HuH-7.5 (cell line): Measurements from ENCODE around the gene LETM1.

Source experiments
- DNase-seq: peaks from one replicate; pipeline ENCODE4 v3.0.0; 2011; ENCODE audit warnings: low spot score

LETM1 gene

GRCh38 chr4:1856071-1856942, at the start of gene LETM1:
Gene LETM1, minus strand, starts transcription at chr4:1856156. Its CDS starts 206 bp downstream, at chr4:1855950.
- peak; percentile 97 for DNase-seq

GRCh38 chr4:1904042-1904441, 48.1 kb upstream of the LETM1 start:
- DNase-seq: no peak

GRCh38 chr4:1903035-1903434, 47.1 kb upstream of the LETM1 start:
- DNase-seq: no peak

GRCh38 chr4:1902243-1902642, 46.3 kb upstream of the LETM1 start:
- no peak for DNase-seq

- no peak for DNase-seq
Observed at GRCh38 chr4:1901127-1901526, 45.2 kb upstream of the LETM1 start.

- no peak for DNase-seq
Observed at GRCh38 chr4:1900624-1901023, 44.7 kb upstream of the LETM1 start.

- no peak for DNase-seq
Observed at GRCh38 chr4:1900087-1900433, 44.1 kb upstream of the LETM1 start.

- DNase-seq: peak; percentile 85
Observed at GRCh38 chr4:1899149-1900086, 43.5 kb upstream of the LETM1 start.

- no peak for DNase-seq
Observed at GRCh38 chr4:1898681-1899080, 42.7 kb upstream of the LETM1 start.

GRCh38 chr4:1898007-1898406, 42.1 kb upstream of the LETM1 start:
- no peak for DNase-seq

GRCh38 chr4:1896658-1896991, 40.7 kb upstream of the LETM1 start:
- DNase-seq: no peak

GRCh38 chr4:1895971-1896657, 40.2 kb upstream of the LETM1 start:
- no peak for DNase-seq

- DNase-seq: no peak
Observed at GRCh38 chr4:1890979-1891570, 35.1 kb upstream of the LETM1 start.

- DNase-seq: no peak
Observed at GRCh38 chr4:1887052-1887451, 31.1 kb upstream of the LETM1 start.

- no peak for DNase-seq
Observed at GRCh38 chr4:1885414-1885813, 29.5 kb upstream of the LETM1 start.

- DNase-seq: no peak
Observed at GRCh38 chr4:1883583-1883982, 27.6 kb upstream of the LETM1 start.

GRCh38 chr4:1882850-1883271, 26.9 kb upstream of the LETM1 start:
- no peak for DNase-seq

- no peak for DNase-seq
Observed at GRCh38 chr4:1880332-1880731, 24.4 kb upstream of the LETM1 start.

GRCh38 chr4:1879485-1879884, 23.5 kb upstream of the LETM1 start:
- DNase-seq: no peak

- DNase-seq: no peak
Observed at GRCh38 chr4:1874201-1874600, 18.2 kb upstream of the LETM1 start.

- DNase-seq: no peak
Observed at GRCh38 chr4:1873776-1874175, 17.8 kb upstream of the LETM1 start.

- DNase-seq: no peak
Observed at GRCh38 chr4:1873291-1873690, 17.3 kb upstream of the LETM1 start.
